H1 (cell line): Measurements from ENCODE around the gene PHTF2. TPM values are rescaled to one million over a fixed set of nuclear protein-coding genes. Genes with fewer than 3 reads are reported as not detected.

Experiments
- CHD1 ChIP-seq: IDR thresholded peaks from 2 replicates; pipeline ENCODE4 v1.6.1; 2012; ENCODE audit warnings: low read depth, low read length, improper control_type of control experiment
- CREB1 ChIP-seq: IDR thresholded peaks from 2 replicates; pipeline ENCODE4 v1.6.1; 2012; ENCODE audit warnings: inconsistent platforms
- CTBP2 ChIP-seq: IDR thresholded peaks from 2 replicates; pipeline ENCODE4 v1.7.0; 2011; ENCODE audit warnings: borderline replicate concordance, mild to moderate bottlenecking, moderate library complexity, mixed read lengths, low read length; ENCODE audit not compliant: insufficient read depth, insufficient read length
- FOSL1 ChIP-seq: IDR thresholded peaks from 2 replicates; pipeline ENCODE4 v1.6.1; 2011; ENCODE audit warnings: mild to moderate bottlenecking, low read depth, low read length, moderate library complexity; ENCODE audit not compliant: insufficient read depth
- RBBP5 ChIP-seq: IDR thresholded peaks from 2 replicates; pipeline ENCODE4 v1.7.1; 2012; ENCODE audit warnings: low read depth, mild to moderate bottlenecking, inconsistent platforms, low read length, moderate library complexity, borderline replicate concordance
- RFX5 ChIP-seq: IDR thresholded peaks from 2 replicates; pipeline ENCODE4 v1.6.1; 2011; ENCODE audit warnings: low read depth, low read length, improper control_type of control experiment, borderline replicate concordance
- SAP30 ChIP-seq: fragments of 300-600 bp; sonication (generic); IDR thresholded peaks from 2 replicates; pipeline ENCODE4 v1.7.1; 2012; ENCODE audit warnings: low read length, moderate library complexity, mild to moderate bottlenecking, inconsistent platforms; ENCODE audit not compliant: insufficient read depth, insufficient replicate concordance
- SP1 ChIP-seq: IDR thresholded peaks from 2 replicates; pipeline ENCODE4 v1.6.1; 2011; ENCODE audit warnings: low read depth, low read length
- SP2 ChIP-seq: IDR thresholded peaks from 2 replicates; pipeline ENCODE4 v1.6.1; 2012; ENCODE audit warnings: mild to moderate bottlenecking, low read length, inconsistent platforms
- polyA plus RNA-seq, 7 experiments: library from polyadenylated mRNA; depleted of rRNA in 3 of 7; stranded (reverse) in 5 of 7; unstranded in 2 of 7; fragments of >200 nt in 5 of 7; fragments of 200-250 nt in 2 of 7; gene quantifications; 1 replicate in 5 of 7; 2 replicates in 1 of 7; 4 replicates in 1 of 7; pipeline versions ENCODE4 v1.2.1 to v1.2.3, GENCODE V29; 2011 to 2013; ENCODE audit warnings: missing spikeins in 2 of 7, mixed read lengths in 2 of 7
- total RNA-seq: library from RNA; stranded (reverse); fragmentation: NEBNext Ultra II Directional; extraction: Animal tissue kit (Norgen Biotek cat#: 25700); gene quantifications from 2 replicates; pipeline ENCODE4 v1.2.1, GENCODE V29; 2021

Gene PHTF2
- total and polyA plus RNA-seq, 2 of the 8 experiments (the other 6 are each of a cell fraction or from before 2014, with no cell fraction given): 9.0 to 25.4 TPM

DNA sequence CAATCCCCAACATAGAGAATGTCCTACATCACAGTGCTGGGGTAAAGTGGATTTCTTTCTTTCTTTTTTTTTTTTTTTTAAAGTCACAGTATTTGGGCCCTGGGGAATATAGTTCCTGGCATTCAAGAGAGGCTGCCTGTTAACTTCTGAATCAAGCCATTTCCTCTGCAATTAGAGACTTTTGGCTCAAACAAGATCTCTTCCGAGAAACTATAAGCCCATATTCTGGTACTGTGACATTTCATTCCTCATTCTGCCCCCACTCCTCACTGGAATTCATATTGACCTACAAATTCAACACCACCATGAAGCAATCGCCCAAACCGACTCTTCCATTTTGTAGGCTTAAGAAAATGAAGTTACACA lies 187.4 kb downstream of the PHTF2 start (continued):
- TF ChIP-seq SP1: no peak
- TF ChIP-seq CREB1: no peak
- TF ChIP-seq CHD1: no peak
- TF ChIP-seq RFX5: no peak
- TF ChIP-seq CTBP2: no peak
- no peak for TF ChIP-seq SP2
- TF ChIP-seq SAP30: no peak
- TF ChIP-seq FOSL1: no peak
- TF ChIP-seq RBBP5: no peak
